Measurements from ENCODE around the gene ZBTB48. TPM values are rescaled to one million over a fixed set of nuclear protein-coding genes. Genes with fewer than 3 reads are reported as not detected.

ZBTB48 gene
- total RNA-seq, 1 experiment from 2014 or later = 24.4 TPM

DNA sequence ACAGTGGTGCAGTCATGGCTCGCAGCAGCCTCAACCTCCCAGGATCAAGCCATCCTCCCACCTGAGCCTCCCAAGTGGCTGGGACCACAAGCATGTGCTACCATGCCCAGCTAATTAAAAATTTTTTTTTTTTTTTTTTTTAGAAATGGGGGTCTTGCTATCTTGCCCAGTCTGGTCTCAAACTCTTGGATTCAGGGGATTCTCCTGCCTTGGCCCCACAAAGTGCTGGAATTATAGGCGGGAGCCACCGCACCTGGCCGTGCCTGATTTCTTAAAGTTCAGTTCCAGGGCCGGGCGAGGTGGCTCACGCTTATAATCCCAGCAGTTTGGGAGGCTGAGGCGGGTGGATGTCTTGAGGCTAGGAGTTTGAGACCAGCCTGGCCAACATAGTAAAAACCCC lies 51.3 kb downstream of the ZBTB48 start:
- no TSS peak for BruUV-seq (replicated peaks)
- intact Hi-C loops (cut with micrococcal nuclease; ENCODE audit: unreplicated experiment) = no loop called here
- Mint-ChIP-seq H3K27ac (ENCODE audit: unreplicated experiment) (no peak overlapping the region), H3K36me3 (ENCODE audit: insufficient read depth, unreplicated experiment) (peaks cover 52% of the 10 kb centered on the region), H3K4me3 (ENCODE audit: low read depth, unreplicated experiment) (no peak overlapping the region), H3K27me3 (ENCODE audit: unreplicated experiment) (no peaks in the 10 kb centered on the region), H3K9me3 (ENCODE audit: low read depth, unreplicated experiment) (no peaks in the 10 kb centered on the region), H3K4me1 (ENCODE audit: low read depth, unreplicated experiment) (no peaks in the 10 kb centered on the region)
- no peak for DNase-seq
- TF ChIP-seq, protein P1, sequence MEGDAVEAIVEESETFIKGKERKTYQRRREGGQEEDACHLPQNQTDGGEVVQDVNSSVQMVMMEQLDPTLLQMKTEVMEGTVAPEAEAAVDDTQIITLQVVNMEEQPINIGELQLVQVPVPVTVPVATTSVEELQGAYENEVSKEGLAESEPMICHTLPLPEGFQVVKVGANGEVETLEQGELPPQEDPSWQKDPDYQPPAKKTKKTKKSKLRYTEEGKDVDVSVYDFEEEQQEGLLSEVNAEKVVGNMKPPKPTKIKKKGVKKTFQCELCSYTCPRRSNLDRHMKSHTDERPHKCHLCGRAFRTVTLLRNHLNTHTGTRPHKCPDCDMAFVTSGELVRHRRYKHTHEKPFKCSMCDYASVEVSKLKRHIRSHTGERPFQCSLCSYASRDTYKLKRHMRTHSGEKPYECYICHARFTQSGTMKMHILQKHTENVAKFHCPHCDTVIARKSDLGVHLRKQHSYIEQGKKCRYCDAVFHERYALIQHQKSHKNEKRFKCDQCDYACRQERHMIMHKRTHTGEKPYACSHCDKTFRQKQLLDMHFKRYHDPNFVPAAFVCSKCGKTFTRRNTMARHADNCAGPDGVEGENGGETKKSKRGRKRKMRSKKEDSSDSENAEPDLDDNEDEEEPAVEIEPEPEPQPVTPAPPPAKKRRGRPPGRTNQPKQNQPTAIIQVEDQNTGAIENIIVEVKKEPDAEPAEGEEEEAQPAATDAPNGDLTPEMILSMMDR (IDR thresholded peaks at IDR 0.05; ENCODE audit: unreplicated experiment) = no peak
- CTCF ChIA-PET = no interaction called here

- no peaks in the 10 kb centered on the region for H3K27me3 Mint-ChIP-seq (ENCODE audit: unreplicated experiment)
- no peak overlapping the region for H3K27ac Mint-ChIP-seq (ENCODE audit: unreplicated experiment)
- DNase-seq = no peak
- H3K4me1 Mint-ChIP-seq (ENCODE audit: low read depth, unreplicated experiment) = no peaks in the 10 kb centered on the region
- CTCF ChIA-PET = no interaction called here
- intact Hi-C loops (cut with micrococcal nuclease; ENCODE audit: unreplicated experiment) = no loop called here
- no TSS peak for BruUV-seq (replicated peaks)
- H3K4me3 Mint-ChIP-seq (ENCODE audit: low read depth, unreplicated experiment) = no peak overlapping the region
- no peaks in the 10 kb centered on the region for H3K9me3 Mint-ChIP-seq (ENCODE audit: low read depth, unreplicated experiment)
- H3K36me3 Mint-ChIP-seq (ENCODE audit: insufficient read depth, unreplicated experiment) = peaks cover 45% of the 10 kb centered on the region
- TF ChIP-seq, protein P1 (IDR thresholded peaks at IDR 0.05; ENCODE audit: unreplicated experiment) = no peak
Observed at GRCh38 chr1:6632588-6633514, 53.1 kb downstream of the ZBTB48 start.

- peak; percentile 64 for DNase-seq
- no peak overlapping the region for H3K4me3 Mint-ChIP-seq (ENCODE audit: low read depth, unreplicated experiment)
- TF ChIP-seq, protein P1 (IDR thresholded peaks at IDR 0.05; ENCODE audit: unreplicated experiment) = no peak
- TSS peak; percentile 72 for BruUV-seq (replicated peaks)
- H3K36me3 Mint-ChIP-seq (ENCODE audit: insufficient read depth, unreplicated experiment) = peaks cover 47% of the 10 kb centered on the region
- H3K9me3 Mint-ChIP-seq (ENCODE audit: low read depth, unreplicated experiment) = no peaks in the 10 kb centered on the region
- intact Hi-C loops (cut with micrococcal nuclease; ENCODE audit: unreplicated experiment) = no loop called here
- H3K27me3 Mint-ChIP-seq (ENCODE audit: unreplicated experiment) = no peaks in the 10 kb centered on the region
- H3K4me1 Mint-ChIP-seq (ENCODE audit: low read depth, unreplicated experiment) = no peaks in the 10 kb centered on the region
- H3K27ac Mint-ChIP-seq (ENCODE audit: unreplicated experiment) = no peak overlapping the region
- CTCF ChIA-PET = interaction anchor here (1.0 kb wide), 1 partner anchor 34 kb away, joined by 4 read pairs; no protein-coding TSS in a partner anchor
Observed at GRCh38 chr1:6634371-6635052, 54.7 kb downstream of the ZBTB48 start.

GRCh38 chr1:6635161-6635909 lies 55.5 kb downstream of the ZBTB48 start:
- CTCF ChIA-PET = interaction anchor here (1.0 kb wide), 1 partner anchor 35 kb away, joined by 4 read pairs; no protein-coding TSS in a partner anchor
- no peak for DNase-seq
- Mint-ChIP-seq H3K27ac (ENCODE audit: unreplicated experiment) (no peak overlapping the region), H3K4me1 (ENCODE audit: low read depth, unreplicated experiment) (no peaks in the 10 kb centered on the region), H3K36me3 (ENCODE audit: insufficient read depth, unreplicated experiment) (peaks cover 49% of the 10 kb centered on the region), H3K27me3 (ENCODE audit: unreplicated experiment) (no peaks in the 10 kb centered on the region), H3K9me3 (ENCODE audit: low read depth, unreplicated experiment) (no peaks in the 10 kb centered on the region), H3K4me3 (ENCODE audit: low read depth, unreplicated experiment) (no peak overlapping the region)
- TF ChIP-seq, protein P1 (IDR thresholded peaks at IDR 0.05; ENCODE audit: unreplicated experiment) = no peak
- intact Hi-C loops (cut with micrococcal nuclease; ENCODE audit: unreplicated experiment) = no loop called here
- no TSS peak for BruUV-seq (replicated peaks)

Measured in Calu3 (cell line).